Activated CD8-positive, alpha-beta T cell treated with anti-CD3 and anti-CD28 coated beads, Interleukin-2, amount 10 ng/mL, durations not matched to agents 7 days and 5 days (primary cell): Measurements from ENCODE around the gene LY86. TPM values are rescaled to one million over a fixed set of nuclear protein-coding genes. Genes with fewer than 3 reads are reported as not detected.

Experiments
- ATAC-seq: fragments of 150-1000 bp; cut with Tn5 transposase; one replicate; pipeline ENCODE4 v1.10.0; 2021; ENCODE audit warnings: moderate library complexity
- CTCF ChIA-PET: fragments of 350-600 bp; sonication (Branson Sonifier 250); formaldehyde crosslinking; loops from one replicate; lab custom pipeline; 2021; ENCODE audit warnings: antibody characterized with exemption; lab: Charles Lee
- POLR2A ChIA-PET: fragments of 350-600 bp; sonication (Branson Sonifier 250); formaldehyde crosslinking; loops from one replicate; lab custom pipeline; 2021; ENCODE audit warnings: antibody characterized with exemption; lab: Charles Lee
- DNase-seq: peaks from one replicate; pipeline ENCODE4 v3.0.0-alpha.2; 2020
- H3K27ac Mint-ChIP-seq: one replicate; pipeline ENCODE4 v1.8.0; 2021; ENCODE audit warnings: mild to moderate bottlenecking, mixed read lengths
- H3K27me3 Mint-ChIP-seq: one replicate; pipeline ENCODE4 v1.8.0; 2021; ENCODE audit warnings: low read depth, mixed read lengths
- H3K36me3 Mint-ChIP-seq: one replicate; pipeline ENCODE4 v1.8.0; 2021; ENCODE audit warnings: low read depth, mixed read lengths
- H3K4me1 Mint-ChIP-seq: one replicate; pipeline ENCODE4 v1.8.0; 2021; ENCODE audit warnings: low read depth, mixed read lengths
- H3K4me3 Mint-ChIP-seq: one replicate; pipeline ENCODE4 v1.8.0; 2021; ENCODE audit warnings: mild to moderate bottlenecking, mixed read lengths
- H3K9me3 Mint-ChIP-seq: one replicate; pipeline ENCODE4 v1.8.0; 2022; ENCODE audit warnings: mixed read lengths; ENCODE audit not compliant: insufficient read depth
- total RNA-seq, 2 experiments: library from RNA; stranded (reverse); gene quantifications; one replicate each; pipeline ENCODE4 v1.2.3, GENCODE V29; 2021

Gene LY86
- total RNA-seq, 2 experiments from 2014 or later: 1.9 to 2.9 TPM

DNA sequence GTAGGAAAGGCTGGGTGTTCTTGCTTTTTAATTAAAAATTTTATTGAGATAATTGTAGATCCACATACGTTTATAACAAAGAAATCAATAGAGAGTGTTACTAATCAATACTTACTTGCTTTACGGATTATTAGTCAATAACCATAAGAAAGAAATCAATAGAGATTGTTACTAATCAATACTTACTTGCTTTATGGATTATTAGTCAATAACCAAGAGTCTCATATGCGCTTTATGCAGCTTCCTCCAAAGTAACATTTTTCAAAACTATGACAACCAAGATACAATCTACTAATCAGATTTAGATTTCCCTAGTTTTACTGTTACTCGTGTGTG lies 31.0 kb upstream of the LY86 start:
- ATAC-seq (no peak), DNase-seq (no peak)
- H3K27me3 Mint-ChIP-seq: peaks cover 29% of the 10 kb centered on the region
- H3K9me3 Mint-ChIP-seq: no peaks in the 10 kb centered on the region
- H3K36me3 Mint-ChIP-seq: peaks cover 3% of the 10 kb centered on the region
- no peak overlapping the region for H3K4me3 Mint-ChIP-seq
- CTCF ChIA-PET: interaction anchor here (1.0 to 5.7 kb wide), 12 partner anchors 8 to 236 kb away, joined by 3 to 40 read pairs (median 3); no protein-coding TSS in a partner anchor
- no peak overlapping the region for H3K27ac Mint-ChIP-seq
- POLR2A ChIA-PET: no interaction called here
- H3K4me1 Mint-ChIP-seq: peaks cover 44% of the 10 kb centered on the region

DNA sequence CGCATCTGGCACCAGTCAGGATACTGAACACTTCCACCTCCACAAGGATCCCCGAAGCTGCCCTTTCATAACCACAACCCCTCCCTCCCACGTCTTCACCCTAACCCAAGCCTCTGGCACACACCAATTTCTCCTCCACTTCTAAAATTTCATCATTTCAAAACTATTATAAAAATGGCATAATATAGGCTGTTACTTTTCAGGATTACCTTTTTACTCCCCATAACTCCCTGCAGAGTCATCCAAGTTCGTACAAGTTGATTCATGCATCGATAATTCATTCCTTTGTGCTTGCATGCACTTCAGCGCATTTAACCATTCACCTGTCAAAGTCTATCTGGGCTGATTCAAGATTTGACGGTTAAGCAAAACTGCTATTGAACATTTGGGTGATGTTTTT lies 30.6 kb upstream of the LY86 start:
- Mint-ChIP-seq H3K27me3 (peaks cover 29% of the 10 kb centered on the region), H3K36me3 (peaks cover 5% of the 10 kb centered on the region), H3K4me1 (peaks cover 47% of the 10 kb centered on the region), H3K9me3 (no peaks in the 10 kb centered on the region), H3K4me3 (no peak overlapping the region), H3K27ac (no peak overlapping the region)
- ATAC-seq (no peak), DNase-seq (no peak)
- ChIA-PET CTCF (interaction anchor here (0.7 to 5.7 kb wide), 8 partner anchors 10 to 685 kb away, joined by 3 to 40 read pairs (median 3); no protein-coding TSS in a partner anchor), POLR2A (no interaction called here)

DNA sequence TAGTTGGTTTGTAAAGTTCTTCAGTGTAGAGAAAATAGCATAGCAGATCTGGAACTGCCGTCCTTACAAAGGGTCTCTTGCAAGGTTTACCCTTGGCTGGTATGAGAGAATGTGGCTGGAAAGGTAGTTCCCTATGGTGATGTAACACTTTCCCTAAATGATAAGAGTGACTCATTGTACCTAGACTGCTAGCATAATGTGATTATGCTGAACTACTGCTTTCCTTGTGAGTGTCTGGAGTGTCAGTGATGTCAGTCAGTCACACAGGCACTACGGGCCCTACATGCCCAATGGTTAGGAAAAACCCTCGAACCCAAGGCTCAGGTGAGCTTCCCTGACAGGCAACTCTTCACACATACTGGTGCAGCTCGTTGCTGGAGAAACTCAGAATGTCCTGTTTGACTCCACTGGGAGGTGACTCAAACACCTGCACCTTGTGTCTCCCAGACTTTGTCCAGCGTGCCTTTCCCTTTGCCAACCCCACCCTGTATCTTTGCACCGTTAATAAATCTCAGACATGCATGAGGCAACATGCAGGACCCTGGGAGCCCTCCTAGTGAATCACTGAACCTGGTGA lies 28.4 kb upstream of the LY86 start:
- no peak overlapping the region for H3K4me3 Mint-ChIP-seq
- H3K4me1 Mint-ChIP-seq: peaks cover 55% of the 10 kb centered on the region
- DNase-seq (no peak), ATAC-seq (no peak)
- no peaks in the 10 kb centered on the region for H3K9me3 Mint-ChIP-seq
- CTCF ChIA-PET: interaction anchor here (1.0 to 5.7 kb wide), 3 partner anchors 12 to 116 kb away, joined by 3 to 40 read pairs (median 26); no protein-coding TSS in a partner anchor
- POLR2A ChIA-PET: interaction anchor here (0.9 kb wide), 1 partner anchor 50 kb away, joined by 4 read pairs; no protein-coding TSS in a partner anchor
- H3K36me3 Mint-ChIP-seq: peaks cover 12% of the 10 kb centered on the region
- H3K27ac Mint-ChIP-seq: no peak overlapping the region
- H3K27me3 Mint-ChIP-seq: peaks cover 22% of the 10 kb centered on the region

DNA sequence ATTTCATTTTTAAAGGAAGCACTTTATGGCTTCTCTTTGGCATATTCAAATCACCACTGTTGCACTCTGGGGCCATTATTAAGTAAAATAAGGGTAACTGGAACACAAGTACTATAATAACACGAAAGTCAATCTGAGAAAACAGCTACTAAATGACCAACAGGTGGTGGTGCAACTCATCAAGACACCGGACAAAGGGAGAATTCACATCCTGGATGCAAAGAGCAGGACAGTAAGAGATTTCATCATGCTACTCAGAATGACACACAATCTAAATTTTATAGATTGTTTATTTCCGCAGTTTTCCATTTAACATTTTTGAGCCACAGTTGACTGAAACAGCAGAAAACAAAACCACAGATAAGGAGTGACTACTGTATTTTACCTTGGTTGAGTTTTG lies 27.6 kb upstream of the LY86 start:
- peaks cover 53% of the 10 kb centered on the region for H3K4me1 Mint-ChIP-seq
- H3K36me3 Mint-ChIP-seq: peaks cover 12% of the 10 kb centered on the region
- H3K4me3 Mint-ChIP-seq: no peak overlapping the region
- H3K27me3 Mint-ChIP-seq: peaks cover 17% of the 10 kb centered on the region
- DNase-seq (no peak), ATAC-seq (no peak)
- POLR2A ChIA-PET: interaction anchor here (0.9 kb wide), 1 partner anchor 49 kb away, joined by 4 read pairs; no protein-coding TSS in a partner anchor
- H3K27ac Mint-ChIP-seq: no peak overlapping the region
- H3K9me3 Mint-ChIP-seq: no peaks in the 10 kb centered on the region
- CTCF ChIA-PET: interaction anchor here (1.0 kb wide), 1 partner anchor 14 kb away, joined by 3 read pairs; no protein-coding TSS in a partner anchor

DNA sequence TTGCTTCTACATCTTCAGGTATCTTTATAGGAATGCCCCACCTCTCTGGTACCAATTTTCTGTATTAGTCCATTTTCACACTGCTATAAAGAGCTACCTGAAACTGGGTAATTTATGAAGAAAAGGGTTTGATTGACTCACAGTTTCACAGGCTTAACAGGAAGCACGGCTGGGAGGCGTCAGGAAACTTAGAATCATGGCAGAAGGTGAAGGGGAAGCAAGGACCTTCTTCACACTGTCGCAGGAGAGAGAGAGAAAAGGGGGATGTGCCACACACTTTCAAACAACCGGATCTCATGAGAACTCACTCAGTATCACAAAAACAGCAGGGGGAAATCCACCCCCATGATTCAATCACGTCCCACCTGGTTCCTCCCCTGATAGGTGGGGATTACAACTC lies 24.4 kb upstream of the LY86 start:
- ChIA-PET POLR2A (no interaction called here), CTCF (no interaction called here)
- Mint-ChIP-seq H3K4me1 (peaks cover 30% of the 10 kb centered on the region), H3K27me3 (peaks cover 3% of the 10 kb centered on the region), H3K4me3 (no peak overlapping the region), H3K36me3 (peaks cover 12% of the 10 kb centered on the region), H3K9me3 (no peaks in the 10 kb centered on the region), H3K27ac (no peak overlapping the region)
- DNase-seq (no peak), ATAC-seq (no peak)

DNA sequence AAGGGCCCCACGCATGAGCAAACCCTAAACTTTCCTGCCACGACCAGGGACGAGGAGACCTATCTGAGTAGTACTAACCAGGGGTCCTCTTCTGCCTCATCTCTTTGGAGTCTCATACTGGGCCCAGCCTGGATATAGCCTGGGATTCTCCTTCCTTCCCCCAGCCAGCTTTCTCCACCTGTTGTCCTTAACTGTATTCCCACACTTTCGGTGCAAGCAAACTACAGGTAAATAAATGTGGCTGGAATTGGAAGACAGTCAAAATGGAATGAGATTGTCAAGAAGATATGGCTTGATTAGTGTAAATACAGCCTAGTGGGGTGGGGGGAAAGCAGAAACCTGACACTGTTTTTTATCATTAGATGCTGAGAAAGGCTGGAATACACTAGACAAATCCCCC lies 23.5 kb upstream of the LY86 start:
- ATAC-seq: no peak
- CTCF ChIA-PET: interaction anchor here (0.8 kb wide), 1 partner anchor 8 kb away, joined by 3 read pairs; no protein-coding TSS in a partner anchor
- H3K36me3 Mint-ChIP-seq: peaks cover 12% of the 10 kb centered on the region

DNA sequence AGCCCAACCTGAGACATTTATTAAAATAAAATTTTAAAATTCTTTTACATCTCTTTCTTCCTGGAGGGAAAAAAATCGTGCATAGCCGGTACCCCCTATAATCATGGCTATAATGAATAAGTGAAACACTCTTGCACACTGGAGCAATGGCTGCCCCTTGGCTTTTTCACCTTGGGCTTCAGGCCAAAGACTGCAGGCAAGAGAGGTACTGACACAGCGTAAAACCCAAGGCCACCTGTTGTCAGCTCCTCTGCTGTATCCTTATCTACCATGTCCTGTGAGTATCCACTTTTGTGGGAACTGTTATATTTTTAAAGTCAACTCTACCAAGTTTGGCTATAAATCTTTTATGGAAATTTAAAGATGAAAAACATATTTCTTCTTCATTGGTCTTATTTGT lies 23.0 kb upstream of the LY86 start:
- Mint-ChIP-seq H3K27me3 (peaks cover under 1% of the 10 kb centered on the region), H3K4me3 (no peak overlapping the region), H3K4me1 (peaks cover 22% of the 10 kb centered on the region), H3K36me3 (peaks cover 12% of the 10 kb centered on the region), H3K9me3 (no peaks in the 10 kb centered on the region), H3K27ac (no peak overlapping the region)
- CTCF ChIA-PET: interaction anchor here (0.8 kb wide), 1 partner anchor 9 kb away, joined by 3 read pairs; no protein-coding TSS in a partner anchor
- DNase-seq (no peak), ATAC-seq (no peak)
- POLR2A ChIA-PET: no interaction called here

More for the DNA sequence above, 23.5 kb upstream of the LY86 start:
- H3K4me1 Mint-ChIP-seq: peaks cover 26% of the 10 kb centered on the region
- no peaks in the 10 kb centered on the region for H3K27me3 Mint-ChIP-seq
- no peak overlapping the region for H3K4me3 Mint-ChIP-seq
- no peaks in the 10 kb centered on the region for H3K9me3 Mint-ChIP-seq
- no peak overlapping the region for H3K27ac Mint-ChIP-seq
- no peak for DNase-seq
- POLR2A ChIA-PET: no interaction called here

DNA sequence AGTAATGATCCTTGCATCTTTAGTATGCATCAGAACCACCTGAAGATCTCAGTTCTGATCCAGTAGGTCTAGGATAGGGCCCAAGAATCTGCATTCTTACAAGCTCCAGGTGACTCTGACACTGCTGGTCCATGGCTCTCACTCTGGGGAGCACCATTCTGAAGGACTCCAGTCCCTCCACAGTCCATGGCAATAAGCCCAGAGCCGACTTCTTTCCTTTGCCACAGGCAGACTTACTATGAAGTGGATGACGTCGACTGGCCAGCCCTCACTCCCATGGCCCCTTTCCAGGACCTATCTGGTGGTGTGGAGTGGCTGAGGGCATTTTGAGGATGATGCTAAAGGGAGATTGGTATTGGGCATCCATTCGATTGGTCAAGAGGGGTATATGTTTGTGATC lies 21.8 kb upstream of the LY86 start:
- POLR2A ChIA-PET: interaction anchor here (0.6 kb wide), 1 partner anchor 75 kb away, joined by 3 read pairs; no protein-coding TSS in a partner anchor
- DNase-seq (no peak), ATAC-seq (no peak)
- Mint-ChIP-seq H3K9me3 (no peaks in the 10 kb centered on the region), H3K4me3 (no peak overlapping the region), H3K36me3 (peaks cover 12% of the 10 kb centered on the region), H3K27ac (no peak overlapping the region), H3K27me3 (peaks cover 6% of the 10 kb centered on the region), H3K4me1 (peaks cover 13% of the 10 kb centered on the region)
- CTCF ChIA-PET: no interaction called here

DNA sequence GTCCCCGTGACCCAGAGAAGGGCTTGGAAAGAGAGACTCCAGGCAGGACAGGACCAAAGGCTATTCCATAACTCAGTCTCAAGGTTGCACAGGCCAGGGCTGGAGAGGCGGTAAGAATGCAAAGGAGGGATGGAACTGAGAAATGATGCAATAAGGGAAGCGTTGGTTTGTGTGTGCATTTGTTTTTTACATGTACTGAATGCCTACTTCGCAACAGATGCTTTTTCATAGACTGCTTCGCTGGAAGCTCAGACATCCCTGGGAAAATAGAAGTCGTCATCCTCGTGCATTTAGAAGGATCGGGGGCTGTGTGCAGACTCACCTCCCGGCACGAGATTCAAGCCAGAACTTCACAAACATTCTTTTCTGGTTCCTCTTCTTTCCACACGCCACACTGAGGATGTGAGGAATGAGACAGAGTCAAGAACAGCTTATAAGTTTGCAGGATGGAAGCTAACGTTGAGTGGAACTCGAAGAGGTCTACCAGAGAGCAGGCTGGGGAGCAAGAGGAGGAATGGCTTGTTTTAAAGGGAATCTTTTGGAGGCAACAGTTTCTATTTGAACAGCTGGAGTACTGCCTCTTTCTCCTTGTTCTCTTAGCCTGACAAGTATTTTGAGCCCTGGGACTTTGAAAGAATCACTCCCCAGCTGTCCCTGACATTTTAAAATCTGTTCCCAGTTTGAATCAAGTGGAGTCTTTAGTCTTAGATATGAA lies 19.3 kb upstream of the LY86 start:
- no peak overlapping the region for H3K27ac Mint-ChIP-seq
- peaks cover 13% of the 10 kb centered on the region for H3K36me3 Mint-ChIP-seq
- peaks cover 17% of the 10 kb centered on the region for H3K9me3 Mint-ChIP-seq
- H3K4me1 Mint-ChIP-seq: peaks cover 4% of the 10 kb centered on the region
- CTCF ChIA-PET: interaction anchor here (0.8 to 0.9 kb wide), 2 partner anchors 13 to 22 kb away, joined by 3 to 4 read pairs; no protein-coding TSS in a partner anchor
- H3K4me3 Mint-ChIP-seq: no peak overlapping the region
- no peak for ATAC-seq
- POLR2A ChIA-PET: interaction anchor here (0.6 kb wide), 1 partner anchor 571 kb away, joined by 3 read pairs; no protein-coding TSS in a partner anchor
- no peak for DNase-seq
- peaks cover 13% of the 10 kb centered on the region for H3K27me3 Mint-ChIP-seq

DNA sequence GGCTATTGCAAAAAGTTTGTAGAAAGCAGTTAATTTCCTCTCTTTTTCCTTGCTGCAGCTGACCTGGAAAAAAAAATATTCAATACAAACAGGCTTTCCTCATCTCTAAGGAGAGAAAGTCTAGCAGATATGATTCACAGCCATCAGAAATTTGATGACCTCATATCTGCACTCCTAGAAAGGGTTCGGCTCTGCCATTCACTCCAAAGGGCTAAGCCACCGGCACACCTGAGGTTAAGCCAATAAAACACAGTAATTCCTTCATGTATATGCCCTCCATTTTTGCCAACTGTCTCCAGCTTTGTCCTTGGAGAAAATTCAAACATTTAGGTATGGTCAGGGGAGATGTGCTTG lies 18.7 kb upstream of the LY86 start:
- CTCF ChIA-PET: interaction anchor here (0.9 kb wide), 1 partner anchor 13 kb away, joined by 3 read pairs; no protein-coding TSS in a partner anchor
- no peak overlapping the region for H3K4me3 Mint-ChIP-seq
- peaks cover 15% of the 10 kb centered on the region for H3K36me3 Mint-ChIP-seq
- no peaks in the 10 kb centered on the region for H3K4me1 Mint-ChIP-seq
- H3K27ac Mint-ChIP-seq: no peak overlapping the region
- POLR2A ChIA-PET: interaction anchor here (0.6 kb wide), 1 partner anchor 572 kb away, joined by 3 read pairs; no protein-coding TSS in a partner anchor
- peaks cover 16% of the 10 kb centered on the region for H3K27me3 Mint-ChIP-seq
- no peak for ATAC-seq
- DNase-seq: no peak
- H3K9me3 Mint-ChIP-seq: peaks cover 21% of the 10 kb centered on the region

DNA sequence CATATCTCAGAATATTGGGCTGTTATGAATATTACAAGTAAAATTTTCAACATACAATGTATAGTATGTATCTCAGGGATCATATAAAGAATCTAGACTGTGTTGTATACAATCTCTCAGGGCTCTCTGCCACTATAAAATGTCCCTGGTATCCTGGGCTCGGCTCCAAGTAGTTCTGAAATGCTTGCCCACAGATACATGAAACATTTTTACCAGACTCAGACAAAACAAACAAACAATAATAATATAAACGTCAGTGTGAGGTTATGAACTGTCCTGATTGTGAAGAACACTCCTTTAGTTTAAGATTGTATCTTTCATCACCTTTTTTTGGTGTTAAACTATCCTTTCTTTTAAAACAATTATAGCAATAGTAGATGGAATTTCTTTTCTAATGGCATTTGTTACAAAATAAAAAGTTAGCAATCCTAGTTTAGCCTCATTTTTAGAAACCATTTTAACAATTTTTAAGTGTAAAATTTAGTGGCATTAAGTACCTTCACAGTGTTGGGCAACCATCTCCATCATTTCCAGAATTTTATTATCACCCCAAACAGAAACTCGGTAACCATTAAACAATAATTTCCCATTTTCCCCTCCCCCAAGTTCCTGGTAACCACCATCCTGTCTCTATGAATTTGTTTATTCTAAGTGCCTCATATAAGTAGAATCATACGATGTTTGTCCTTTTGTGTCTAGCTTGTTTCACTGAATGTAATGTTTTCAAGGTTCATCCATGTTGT lies 17.4 kb upstream of the LY86 start:
- Mint-ChIP-seq H3K4me3 (no peak overlapping the region), H3K4me1 (no peaks in the 10 kb centered on the region), H3K27ac (no peak overlapping the region), H3K27me3 (peaks cover 16% of the 10 kb centered on the region), H3K9me3 (peaks cover 27% of the 10 kb centered on the region), H3K36me3 (peaks cover 18% of the 10 kb centered on the region)
- CTCF ChIA-PET: interaction anchor here (1.2 kb wide), 1 partner anchor 43 kb away, joined by 4 read pairs; no protein-coding TSS in a partner anchor
- POLR2A ChIA-PET: no interaction called here
- no peak for DNase-seq
- ATAC-seq: no peak
